ENCODE results near the gene MACROD2.

Gene MACROD2

DNA sequence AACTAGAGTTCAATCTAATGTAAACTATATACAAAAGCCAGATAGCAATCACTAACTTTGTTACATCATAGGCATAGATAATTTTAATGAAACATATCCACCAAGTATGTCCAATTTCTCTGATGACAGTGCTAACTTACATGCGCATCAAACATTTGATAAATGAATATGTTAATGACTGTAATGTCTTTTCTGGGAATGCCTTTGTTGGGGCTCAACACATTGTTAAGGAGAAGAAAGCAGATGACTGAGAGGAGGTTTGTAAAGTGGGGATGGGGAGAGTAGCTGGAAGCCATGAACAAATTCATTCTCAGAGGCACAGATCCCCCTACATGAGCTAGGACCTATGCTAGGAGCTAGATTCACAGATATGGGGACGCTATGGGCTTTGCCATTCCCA lies 1627.9 kb downstream of the MACROD2 start:
- DNase-seq = no peak

DNA sequence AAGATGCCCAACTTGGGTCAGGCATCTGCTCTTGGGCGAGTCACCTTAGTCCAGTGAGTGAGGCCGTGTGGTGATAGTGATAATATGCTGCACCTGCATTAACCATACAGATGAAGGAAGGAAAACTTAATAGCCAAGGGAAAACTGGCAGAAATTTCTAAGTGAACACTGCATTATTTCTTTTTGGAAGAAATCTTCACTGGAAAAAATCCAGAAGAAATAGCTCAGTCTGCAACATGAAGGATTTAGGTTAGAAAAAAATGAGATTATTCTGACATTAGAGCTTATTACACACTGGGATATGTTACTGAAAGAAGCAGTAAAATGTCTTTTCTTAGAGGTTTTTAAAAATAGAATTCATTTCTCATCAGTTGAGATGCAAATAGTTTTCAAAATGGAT lies 1630.7 kb downstream of the MACROD2 start:
- no peak for DNase-seq

DNA sequence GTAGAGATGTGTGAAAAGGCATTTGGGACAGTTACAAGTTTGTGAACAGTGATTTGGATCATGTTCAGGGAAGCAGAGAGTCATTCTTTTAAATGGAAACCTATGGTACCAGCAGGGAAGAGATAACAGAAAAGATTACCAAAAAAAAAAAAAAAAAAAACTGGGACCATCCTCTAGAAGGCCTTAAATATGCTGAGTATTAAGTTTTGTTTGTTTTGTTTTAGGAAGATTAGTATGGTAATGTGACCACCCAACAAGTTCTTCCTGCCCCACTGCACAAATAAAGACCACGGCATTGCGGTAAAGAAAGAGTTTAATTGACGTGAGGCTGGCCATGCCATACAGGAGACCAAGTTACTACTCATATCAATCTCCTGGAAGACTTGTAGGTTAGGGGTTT lies 1631.8 kb downstream of the MACROD2 start:
- DNase-seq = no peak

DNA sequence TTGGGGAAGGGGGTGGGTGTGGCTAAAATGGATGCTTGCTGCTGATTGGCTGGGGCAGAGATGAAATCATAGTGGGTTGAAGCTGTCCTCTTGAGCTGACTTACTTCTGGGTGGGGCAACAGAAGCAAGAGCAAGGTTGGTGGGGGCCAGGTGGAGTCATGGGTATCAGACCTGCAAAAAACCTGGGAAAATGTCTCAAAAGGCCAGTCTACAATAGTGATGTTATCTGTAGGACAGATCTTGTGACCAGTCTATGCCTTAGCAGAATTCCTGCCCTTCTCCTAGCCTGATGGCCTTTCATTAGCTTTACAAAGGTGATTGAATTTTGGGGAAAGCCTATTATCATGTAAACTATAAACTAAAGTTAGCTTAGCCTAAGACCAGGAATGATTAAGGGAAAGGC lies 1632.2 kb downstream of the MACROD2 start:
- DNase-seq = no peak

DNA sequence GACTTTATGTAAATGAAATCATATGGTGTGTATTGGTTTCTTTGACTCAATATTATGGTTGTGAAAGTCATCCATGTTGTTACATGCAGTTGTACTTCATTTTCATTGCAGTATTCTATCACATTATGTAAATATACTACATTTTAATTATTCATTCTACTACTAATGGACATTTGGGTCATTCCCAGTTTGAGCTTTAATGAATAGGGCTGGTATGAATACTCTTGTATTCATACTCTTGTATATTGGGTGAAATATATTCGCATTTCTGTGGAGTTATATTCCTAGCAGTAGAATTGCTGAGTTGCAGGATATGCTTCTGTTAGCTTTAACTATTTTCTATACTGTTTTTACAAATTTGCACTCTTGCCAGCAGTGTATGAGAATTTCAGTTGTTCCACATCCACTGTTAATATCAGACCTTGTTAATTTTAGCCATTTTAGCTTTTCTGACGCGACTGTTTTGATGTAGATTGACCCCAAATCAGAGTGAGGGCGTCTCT lies 1633.6 kb downstream of the MACROD2 start:
- DNase-seq = no peak

DNA sequence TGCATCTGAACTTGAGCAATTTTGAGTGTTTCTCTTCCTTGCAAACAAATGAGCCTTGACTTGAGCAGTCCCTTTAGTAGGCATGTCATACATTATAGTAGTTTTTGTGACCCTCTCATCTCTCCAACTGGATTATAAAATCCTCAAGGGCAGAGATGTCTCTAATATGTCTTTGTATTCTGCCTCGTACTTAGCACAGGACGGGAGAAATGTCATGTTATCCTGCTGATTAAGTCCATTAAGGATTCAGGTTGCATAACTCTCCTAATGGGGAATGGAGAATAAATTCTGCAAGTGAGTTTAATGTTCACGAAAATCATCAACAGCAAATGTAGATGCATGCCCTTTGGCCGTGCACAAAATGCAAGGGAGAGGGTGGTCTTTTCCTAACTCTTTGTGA lies 1635.0 kb downstream of the MACROD2 start:
- DNase-seq = no peak

DNA sequence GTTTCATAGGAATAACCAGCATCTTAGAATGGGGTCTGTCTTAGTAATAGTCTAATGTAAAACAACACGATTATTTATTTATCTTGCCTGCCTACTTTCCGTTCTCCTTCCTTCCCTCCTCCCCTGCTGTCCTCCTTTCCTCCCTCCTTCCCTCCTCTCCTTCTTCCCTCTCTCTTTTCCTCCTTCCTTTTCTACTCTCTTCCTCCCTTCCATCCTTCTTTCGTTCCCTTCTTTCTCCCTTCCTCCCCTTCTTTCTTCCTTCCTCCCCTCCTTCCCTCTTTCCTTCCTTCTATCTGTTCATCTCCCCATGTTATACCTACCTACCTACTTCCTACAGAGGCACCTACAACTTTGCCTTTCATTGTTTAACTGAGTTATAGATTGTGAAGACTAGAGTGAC lies 1637.4 kb downstream of the MACROD2 start:
- no peak for DNase-seq

DNA sequence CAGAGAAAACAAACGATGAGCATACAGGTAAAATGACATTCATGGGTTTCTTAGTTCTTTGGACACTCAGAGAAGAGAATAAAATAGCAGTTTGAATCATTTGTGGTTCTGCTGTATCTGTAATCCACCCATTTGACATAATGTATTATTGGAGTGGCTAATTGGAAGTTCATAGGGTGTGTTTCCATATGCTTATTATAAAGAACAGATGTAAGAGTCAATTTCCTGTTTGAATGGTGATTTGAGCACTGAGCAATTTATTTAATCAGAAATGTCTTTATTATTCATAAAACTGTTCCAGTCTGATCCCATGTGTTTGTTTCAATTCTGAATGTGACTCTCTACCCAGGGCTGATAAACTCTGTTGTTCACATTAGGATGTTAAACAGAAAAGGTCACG lies 1638.8 kb downstream of the MACROD2 start:
- no peak for DNase-seq

DNA sequence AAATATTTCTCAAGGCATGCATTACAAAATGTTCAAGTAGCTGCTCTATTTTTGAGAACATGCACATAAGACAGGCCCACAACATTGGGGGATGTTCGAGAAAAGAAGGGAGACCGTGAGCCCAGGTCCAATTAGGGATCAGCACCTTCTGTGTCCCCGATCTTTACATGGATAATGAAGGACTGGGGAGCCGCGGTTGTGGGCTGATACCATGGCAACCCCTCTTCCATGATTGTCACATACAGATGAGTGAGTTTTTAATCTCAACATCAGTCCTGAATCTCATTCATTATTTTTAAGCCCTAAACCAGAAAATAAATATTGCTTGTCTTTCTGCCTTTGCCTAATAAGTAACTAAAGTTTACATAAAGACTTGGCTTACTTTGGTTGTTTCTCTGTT lies 1642.2 kb downstream of the MACROD2 start:
- no peak for DNase-seq

DNA sequence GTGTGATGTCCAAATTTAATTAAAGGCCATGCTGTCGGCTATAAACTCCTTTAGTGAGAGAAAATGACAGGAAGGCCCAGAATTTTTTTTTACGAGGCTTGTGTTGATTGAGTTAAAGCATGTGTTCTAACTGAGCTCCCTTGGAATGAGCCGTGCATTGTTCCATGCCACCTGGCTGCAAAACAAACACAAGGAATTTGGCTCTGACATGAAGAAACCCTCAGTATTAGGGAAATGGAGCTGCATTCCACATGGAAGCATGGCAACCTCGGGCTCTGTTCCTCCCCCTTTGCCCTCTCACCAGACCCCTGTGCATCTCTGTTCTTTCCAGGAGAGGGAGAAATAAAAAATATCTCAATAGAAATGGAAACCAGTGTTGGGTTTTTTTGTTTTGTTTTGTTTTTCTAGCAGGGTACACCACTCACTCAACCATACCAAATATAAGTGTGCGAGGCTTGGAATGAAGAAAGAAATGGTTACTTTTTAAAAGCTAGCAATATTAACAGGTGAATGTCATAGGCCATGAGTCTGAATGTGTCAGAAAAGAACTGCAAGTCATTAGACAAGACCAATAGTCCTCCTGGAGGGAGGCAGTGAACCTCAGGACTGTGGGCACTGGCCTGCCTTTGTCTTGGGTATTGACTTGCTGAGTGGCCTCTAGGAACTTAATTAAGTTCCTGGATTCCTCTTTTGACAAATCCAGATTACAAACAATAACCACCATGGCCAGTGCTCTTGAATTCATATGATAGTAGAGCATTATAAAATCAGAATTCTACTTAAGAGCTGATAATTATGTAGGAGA lies 1642.8 kb downstream of the MACROD2 start:
- peak; percentile 22 to 67 for DNase-seq

DNA sequence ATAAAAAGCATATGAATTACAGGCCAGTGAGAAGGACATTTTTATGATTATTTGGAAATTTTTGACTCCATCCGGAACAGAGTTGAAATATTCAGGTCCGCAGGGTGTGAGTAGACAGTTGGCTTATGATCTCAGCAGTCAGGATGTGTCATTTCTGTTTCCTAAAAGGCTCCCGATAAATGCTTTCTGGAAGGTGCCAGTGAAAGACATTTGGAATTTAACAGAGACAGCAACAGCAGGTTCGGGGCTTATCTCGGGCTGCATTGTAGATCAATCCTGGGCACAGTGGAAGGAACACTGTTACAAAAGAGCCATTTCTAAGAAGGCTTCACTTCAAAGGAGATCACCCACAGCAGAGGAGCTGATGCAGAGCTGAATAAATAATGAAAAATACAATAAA lies 1643.5 kb downstream of the MACROD2 start:
- DNase-seq = no peak

DNA sequence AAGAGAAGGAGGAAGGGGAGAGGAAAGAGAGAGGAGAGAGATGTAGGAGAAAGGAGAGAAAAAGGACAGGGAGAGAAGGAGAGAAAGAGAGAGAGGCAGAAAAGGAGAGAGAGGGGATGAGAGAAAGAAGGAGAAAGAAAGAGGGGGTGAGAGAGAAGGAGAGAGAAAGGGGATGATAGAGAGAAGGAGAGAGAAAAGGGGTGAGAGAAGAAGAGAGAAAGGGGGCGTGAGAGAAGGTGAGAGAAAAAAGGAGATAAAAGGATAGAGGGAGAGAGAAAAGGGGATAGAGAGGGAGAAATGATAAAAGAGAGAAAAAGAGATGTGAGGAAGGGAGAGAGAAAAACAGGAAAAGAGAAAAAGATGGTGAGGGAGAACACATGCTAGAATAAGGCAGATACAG lies 1644.5 kb downstream of the MACROD2 start:
- DNase-seq = no peak

DNA sequence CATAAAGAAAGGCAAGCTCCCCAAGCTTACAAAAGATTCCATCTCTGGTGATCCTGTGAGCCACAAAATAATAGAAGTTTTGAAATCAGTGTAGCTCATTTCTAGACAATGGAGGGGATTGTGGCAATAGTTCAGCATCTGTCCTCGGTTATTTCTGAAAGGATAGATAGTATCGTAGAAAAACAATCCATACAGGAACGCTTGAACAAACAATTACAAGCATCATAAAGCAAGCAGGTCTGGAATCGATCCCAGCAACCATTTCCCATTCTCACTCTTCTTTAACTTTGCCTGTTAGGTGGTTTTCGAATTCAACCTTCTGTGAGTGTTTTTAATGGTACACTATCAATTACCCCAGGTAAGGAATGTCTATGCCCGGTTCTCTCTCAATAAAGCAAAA lies 1646.8 kb downstream of the MACROD2 start:
- DNase-seq = no peak

DNA sequence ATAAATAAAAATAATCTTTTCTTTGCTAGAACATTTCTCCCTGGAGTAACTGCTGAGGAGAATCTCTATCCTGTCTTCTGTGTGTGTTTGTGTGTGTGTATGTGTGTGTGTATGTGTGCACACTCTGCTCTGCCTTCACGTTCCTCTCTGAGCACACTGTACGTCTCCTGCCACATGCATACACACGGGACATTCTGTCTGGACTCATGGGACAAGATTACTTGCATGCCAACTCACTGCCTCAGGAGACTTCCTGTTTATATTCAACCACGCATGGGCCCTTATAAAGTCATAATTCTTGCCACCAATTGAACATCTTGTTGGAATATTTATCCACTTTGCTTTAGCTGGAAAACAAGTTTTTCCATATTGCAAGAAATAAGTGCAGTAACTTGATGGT lies 1647.4 kb downstream of the MACROD2 start:
- no peak for DNase-seq

DNA sequence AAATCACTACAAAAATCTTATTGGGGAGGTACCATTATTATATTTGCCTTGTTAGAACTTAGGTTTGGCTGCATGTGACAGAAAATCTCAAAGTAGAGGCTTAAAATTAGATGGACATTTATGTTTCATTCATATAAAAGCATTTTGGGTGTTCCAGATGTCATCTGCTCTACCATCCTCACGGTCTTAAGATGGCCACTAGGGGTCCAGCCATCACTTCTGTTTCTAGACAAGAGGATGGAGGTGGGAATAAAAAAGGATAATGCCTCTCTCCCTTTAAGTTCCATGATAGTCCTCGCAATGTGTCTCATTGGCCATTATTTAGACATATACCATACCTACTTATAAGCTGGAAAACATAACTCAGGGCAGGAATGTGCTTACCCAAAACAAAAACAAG lies 1648.4 kb downstream of the MACROD2 start:
- DNase-seq = peak in 1 of 2 experiments; percentile 3

DNA sequence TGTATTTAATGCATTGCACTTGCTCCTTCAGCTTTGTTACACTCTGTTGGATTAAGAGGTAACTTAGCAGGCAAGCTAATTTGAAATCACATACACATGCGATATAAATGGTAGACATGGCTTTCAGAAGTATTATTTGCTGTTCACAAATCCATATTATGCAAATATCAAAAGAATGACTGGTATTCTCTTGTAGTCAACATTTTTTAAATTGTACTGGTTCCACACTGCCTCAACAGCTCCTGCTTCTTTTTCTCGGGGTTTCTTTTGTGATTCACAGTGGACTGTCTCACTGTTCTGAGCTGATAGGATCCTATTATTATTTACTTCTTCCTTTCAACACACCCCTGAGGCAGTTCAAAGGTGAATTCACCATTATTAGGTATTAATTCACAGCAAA lies 1650.5 kb downstream of the MACROD2 start:
- DNase-seq = no peak

DNA sequence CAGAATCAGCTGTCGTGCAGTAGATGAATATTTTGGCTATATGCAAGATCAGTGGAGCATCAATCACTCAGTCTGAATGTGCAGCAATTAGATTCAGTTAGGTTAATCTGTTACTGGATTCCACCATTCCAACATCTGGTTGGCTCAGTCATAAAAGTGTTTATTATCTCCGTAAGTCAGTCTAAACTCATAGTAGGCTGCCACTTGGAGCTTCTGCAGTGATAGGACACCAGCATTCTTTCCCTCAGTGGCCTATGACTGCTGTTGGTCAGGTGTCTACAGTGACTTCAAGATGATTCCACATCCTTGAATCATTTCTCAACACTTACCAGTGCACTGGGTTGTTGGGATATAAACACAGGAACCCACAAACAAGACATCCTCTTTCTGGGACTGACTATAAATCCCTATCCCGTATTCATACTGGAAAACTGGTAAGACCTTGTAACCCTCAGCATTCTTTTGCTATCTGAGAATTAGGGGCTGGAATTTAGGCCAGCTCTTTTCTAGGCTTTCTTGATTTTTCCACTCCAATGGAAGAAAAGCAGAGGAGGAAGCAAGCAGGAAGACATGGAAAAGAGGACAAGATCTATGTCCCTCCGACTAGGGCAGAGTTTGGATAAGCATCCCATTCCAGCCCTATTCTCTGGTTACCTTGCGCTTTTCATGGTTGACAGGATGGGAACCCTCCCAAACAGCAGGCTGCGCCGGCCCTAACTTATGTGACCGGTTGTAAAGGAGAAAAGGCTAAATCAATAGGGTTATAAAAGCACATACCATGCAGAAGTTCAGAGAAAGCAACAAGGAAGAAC lies 1658.3 kb downstream of the MACROD2 start:
- no peak for DNase-seq

DNA sequence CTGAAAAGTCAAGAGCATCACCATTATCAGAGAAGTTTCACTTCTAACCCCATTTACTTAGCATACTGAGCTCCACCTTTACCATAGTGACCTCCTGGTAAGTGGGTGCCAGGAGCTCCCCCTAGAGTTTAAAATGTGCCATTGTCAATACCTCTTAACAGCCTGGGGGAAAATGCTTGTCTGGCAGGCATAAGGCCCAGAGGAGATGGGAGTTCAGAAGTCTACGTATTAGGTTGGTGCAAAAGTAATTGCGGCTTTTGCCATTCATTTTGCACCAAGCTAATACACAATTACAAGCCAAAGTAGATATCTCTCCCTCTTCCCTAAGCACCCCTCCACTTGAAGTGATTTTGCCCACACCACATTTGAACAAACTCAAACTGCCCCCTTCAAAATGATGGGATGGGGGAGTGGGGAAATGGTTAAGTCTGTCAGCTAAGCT lies 1658.9 kb downstream of the MACROD2 start:
- peak; percentile 48 to 58 for DNase-seq

DNA sequence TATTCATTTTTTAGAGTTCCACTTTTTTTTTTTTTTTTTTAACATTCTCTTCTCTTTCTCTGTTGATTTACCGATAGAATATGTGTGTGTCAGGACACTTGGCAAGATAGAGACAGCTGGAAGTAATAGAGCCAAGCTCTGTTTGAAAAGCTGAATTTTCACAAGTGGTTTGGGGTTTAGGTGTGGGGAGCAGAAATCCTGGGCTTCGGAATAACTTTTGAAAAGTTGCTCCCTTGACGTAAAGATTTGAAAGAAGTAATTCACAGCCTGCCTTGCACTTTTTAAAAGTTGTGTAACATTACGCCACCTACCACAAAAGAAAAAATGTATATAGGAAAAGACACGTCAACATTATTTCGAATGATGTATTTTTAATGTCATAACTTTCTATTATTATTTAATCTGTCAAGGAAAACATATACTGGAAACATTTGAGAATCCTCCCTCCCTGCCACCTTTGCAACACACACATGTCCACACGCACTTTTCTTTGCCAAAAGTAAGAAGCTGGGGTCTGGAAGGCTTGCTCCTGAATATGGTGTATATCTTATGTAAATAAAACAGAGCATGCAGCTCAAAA lies 1660.1 kb downstream of the MACROD2 start:
- DNase-seq = no peak

DNA sequence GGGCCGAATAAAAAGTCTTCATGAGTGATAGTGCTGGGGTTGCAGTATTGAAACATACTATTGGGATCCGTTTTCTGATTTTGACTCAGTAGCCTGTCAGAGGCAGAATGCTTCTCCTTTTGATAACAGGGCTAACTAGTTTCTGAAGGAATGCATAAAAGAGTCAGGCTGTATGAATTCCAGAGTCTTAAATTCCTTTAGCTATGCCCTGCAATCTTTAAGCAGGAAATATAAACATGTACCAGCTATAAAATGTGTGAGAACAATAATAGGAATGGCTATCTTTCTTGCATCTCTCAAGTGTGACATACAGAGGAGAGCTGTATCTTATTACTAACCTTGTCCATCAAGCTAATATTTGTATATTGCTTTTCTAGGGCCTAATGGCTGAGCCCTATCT lies 1660.8 kb downstream of the MACROD2 start:
- DNase-seq = no peak

DNA sequence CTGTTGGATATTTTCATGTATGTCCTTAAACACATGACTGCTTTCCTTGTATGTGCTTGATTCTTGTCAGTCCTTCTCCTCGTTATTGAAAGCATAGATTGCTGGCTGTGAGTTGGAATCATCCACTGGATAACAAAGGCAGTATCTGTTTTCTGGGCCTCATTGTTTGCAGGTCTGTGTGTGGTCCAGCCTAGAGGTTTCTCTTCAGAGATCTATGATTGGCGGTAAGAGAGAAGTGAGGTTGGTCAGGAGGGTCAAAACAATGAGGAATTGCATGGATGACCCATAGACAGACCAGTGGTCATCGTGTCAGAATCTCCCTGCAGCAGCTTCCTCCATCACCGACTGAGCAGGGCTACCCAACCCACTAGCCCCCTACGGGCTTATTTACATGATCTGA lies 1663.0 kb downstream of the MACROD2 start:
- no peak for DNase-seq

DNA sequence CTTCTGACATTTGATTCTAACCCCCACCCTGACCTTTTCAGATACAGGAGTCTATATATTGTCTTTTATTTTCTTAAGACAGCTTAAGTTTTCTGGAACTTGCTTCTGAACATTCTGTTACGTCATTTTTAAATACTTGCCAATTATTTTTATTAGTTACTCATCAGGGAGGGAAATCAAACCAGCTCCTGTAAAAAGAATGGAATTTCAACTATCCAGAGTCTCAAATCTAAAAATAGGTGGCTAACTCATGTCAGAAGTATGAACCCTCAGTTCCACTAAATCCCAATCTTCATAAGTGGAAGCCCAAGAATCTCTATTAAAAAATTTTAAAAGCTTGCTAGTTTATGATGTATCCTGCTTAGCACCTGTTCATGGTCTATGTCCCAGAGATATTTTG lies 1677.9 kb downstream of the MACROD2 start:
- no peak for DNase-seq

DNA sequence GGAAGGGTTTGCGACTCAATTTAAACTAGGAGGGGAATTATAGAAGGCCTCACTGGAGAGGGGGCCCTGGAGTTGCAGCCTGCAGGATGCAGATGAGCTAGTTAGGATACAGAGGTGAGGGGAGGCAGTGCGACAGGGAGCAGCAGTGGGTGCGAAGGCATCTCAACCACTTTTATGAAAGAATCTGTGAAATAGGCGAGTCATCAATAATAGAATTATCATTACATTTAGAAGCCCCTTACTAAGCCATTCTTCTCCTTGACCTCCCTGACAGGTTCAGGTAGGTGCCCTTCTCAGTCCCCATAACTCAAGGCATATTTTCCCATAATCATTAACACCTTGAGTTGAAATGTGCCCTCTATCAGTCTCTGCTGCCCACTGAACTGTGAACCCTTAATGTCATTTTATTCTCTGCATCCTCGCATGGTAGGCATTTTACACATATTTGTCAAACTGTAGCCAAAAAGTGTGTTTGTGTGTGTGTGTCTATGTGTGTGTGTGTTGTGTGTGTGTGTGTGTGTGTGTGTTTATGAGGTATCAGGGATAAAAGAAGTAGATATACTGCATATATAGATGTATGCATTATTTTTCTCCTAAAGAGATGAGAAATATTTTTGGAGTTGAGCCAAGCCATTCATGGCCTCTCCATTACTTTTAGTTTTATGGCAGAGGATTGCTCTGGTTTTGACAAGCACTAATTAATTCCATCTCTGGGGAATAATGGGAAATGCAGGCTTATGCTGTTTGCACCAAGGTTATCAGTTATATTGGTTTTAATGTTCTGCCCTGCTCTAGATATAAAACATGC lies 1679.1 kb downstream of the MACROD2 start:
- DNase-seq = no peak
